BLaER1 treated with 17β-estradiol and CSF1 and Interleukin-3, amounts not matched to agents 10 nM and 100 nM (cell line): ENCODE measurements around the gene RADIL.

Source experiments
- H3K27ac ChIP-seq, 11 experiments: shearing (Covaris generic); formaldehyde crosslinking; 2 replicates each; pipeline ENCODE4 v1.8.1; 2022
- H3K27me3 ChIP-seq, 11 experiments: shearing (Covaris generic); formaldehyde crosslinking; 2 replicates each; pipeline ENCODE4 v1.8.1; 2022
- H3K36me3 ChIP-seq, 11 experiments: shearing (Covaris generic); formaldehyde crosslinking; 2 replicates each; pipeline ENCODE4 v1.8.1; 2022
- H3K4me1 ChIP-seq, 10 experiments: shearing (Covaris generic); formaldehyde crosslinking; 2 replicates each; pipeline ENCODE4 v1.8.1; 2022
- H3K4me2 ChIP-seq, 11 experiments: shearing (Covaris generic); formaldehyde crosslinking; 2 replicates each; pipeline ENCODE4 v1.8.1; 2022
- H3K4me3 ChIP-seq, 10 experiments: shearing (Covaris generic); formaldehyde crosslinking; 2 replicates each; pipeline ENCODE4 v1.8.1; 2022
- H3K9ac ChIP-seq, 11 experiments: shearing (Covaris generic); formaldehyde crosslinking; 2 replicates each; pipeline ENCODE4 v1.8.1; 2022
- H3K9me3 ChIP-seq, 11 experiments: shearing (Covaris generic); formaldehyde crosslinking; replicated peaks in 1 of 11; 2 replicates each; pipeline ENCODE4 v1.8.1; 2022
- H4K20me1 ChIP-seq, 11 experiments: shearing (Covaris generic); formaldehyde crosslinking; 2 replicates each; pipeline ENCODE4 v1.8.1; 2022
- Cebpa-rat ChIP-seq, 11 experiments: shearing (Covaris generic); IDR thresholded peaks; 2 replicates each; pipeline ENCODE4 v1.8.1; 2022

Gene RADIL

DNA sequence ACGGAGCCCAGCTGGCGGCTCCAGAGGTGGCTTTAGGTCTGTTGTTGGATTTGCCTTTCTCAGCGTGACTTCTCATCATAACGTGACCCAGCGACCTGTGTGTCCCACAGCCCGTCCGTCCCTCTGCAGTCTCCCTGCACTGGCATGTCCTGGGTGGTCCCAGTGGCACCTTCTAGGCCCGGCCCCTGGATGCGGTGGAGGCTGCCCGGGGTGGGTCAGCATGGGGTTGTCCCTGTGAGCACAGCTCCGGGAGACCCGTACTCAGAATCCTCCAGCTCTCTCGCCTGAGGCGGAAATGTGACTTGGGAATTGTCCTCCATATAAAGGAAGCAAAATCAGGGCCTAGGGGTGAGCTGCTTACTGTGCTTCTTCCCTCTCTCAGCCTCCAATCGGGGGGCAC lies 133.7 kb downstream of the RADIL start:
- H3K4me2 ChIP-seq: peak overlapping the region in 6 of 11 experiments; percentile 80 to 89 (median 86); a peak in 6 of 22 replicates
- peak overlapping the region in 7 of 11 experiments; percentile 12 to 95 (median 87); a peak in 7 of 22 replicates for H3K27ac ChIP-seq
- TF ChIP-seq Cebpa-rat (IDR thresholded peaks at IDR 0.05): no peak
- no peaks in the 10 kb centered on the region for H3K27me3 ChIP-seq
- peak overlapping the region in 1 of 11 experiments; percentile 81; a peak in 1 of 22 replicates for H3K9ac ChIP-seq
- H4K20me1 ChIP-seq: peaks cover 40 to 91% (median 56%) of the 10 kb centered on the region in 11 experiments
- no peak overlapping the region for H3K4me3 ChIP-seq
- no peaks in the 10 kb centered on the region for H3K9me3 ChIP-seq
- H3K4me1 ChIP-seq: peaks cover 32 to 72% (median 70%) of the 10 kb centered on the region in 10 experiments
- H3K36me3 ChIP-seq: peaks cover 41 to 74% (median 64%) of the 10 kb centered on the region in 11 experiments

- peak overlapping the region in 4 of 11 experiments; percentile 9 to 81 (median 32); a peak in 5 of 22 replicates for H3K9ac ChIP-seq
Observed at GRCh38 chr7:4749363-4749762, 134.2 kb downstream of the RADIL start.

More at GRCh38 chr7:4749363-4749762, 134.2 kb downstream of the RADIL start:
- H4K20me1 ChIP-seq: peaks cover 40 to 91% (median 57%) of the 10 kb centered on the region in 11 experiments
- peaks cover 36 to 70% (median 59%) of the 10 kb centered on the region in 11 experiments for H3K36me3 ChIP-seq
- TF ChIP-seq Cebpa-rat (IDR thresholded peaks at IDR 0.05): no peak
- H3K27ac ChIP-seq: peak overlapping the region in 9 of 11 experiments; percentile 8 to 95 (median 87); a peak in 11 of 22 replicates
- H3K9me3 ChIP-seq: no peaks in the 10 kb centered on the region
- H3K4me3 ChIP-seq: no peak overlapping the region
- H3K4me2 ChIP-seq: peak overlapping the region in 9 of 11 experiments; percentile 80 to 92 (median 85); a peak in 18 of 22 replicates
- no peaks in the 10 kb centered on the region for H3K27me3 ChIP-seq
- H3K4me1 ChIP-seq: peaks cover 35 to 76% (median 74%) of the 10 kb centered on the region in 10 experiments
